GM12875 (cell line): ENCODE results near the gene MEF2D.

Experiments
- H3K4me3 ChIP-seq: one replicate; pipeline ENCODE4 v1.5.1; 2011; ENCODE audit warnings: low read depth, low read length, control low read depth
- TF ChIP-seq, protein P1 (sequence below): IDR thresholded peaks from 2 replicates; pipeline ENCODE4 v1.5.1; 2011; ENCODE audit warnings: low read depth, mild to moderate bottlenecking, control low read depth, inconsistent platforms, low read length, moderate library complexity, borderline replicate concordance; ENCODE audit not compliant: insufficient read depth

The MEF2D gene

DNA sequence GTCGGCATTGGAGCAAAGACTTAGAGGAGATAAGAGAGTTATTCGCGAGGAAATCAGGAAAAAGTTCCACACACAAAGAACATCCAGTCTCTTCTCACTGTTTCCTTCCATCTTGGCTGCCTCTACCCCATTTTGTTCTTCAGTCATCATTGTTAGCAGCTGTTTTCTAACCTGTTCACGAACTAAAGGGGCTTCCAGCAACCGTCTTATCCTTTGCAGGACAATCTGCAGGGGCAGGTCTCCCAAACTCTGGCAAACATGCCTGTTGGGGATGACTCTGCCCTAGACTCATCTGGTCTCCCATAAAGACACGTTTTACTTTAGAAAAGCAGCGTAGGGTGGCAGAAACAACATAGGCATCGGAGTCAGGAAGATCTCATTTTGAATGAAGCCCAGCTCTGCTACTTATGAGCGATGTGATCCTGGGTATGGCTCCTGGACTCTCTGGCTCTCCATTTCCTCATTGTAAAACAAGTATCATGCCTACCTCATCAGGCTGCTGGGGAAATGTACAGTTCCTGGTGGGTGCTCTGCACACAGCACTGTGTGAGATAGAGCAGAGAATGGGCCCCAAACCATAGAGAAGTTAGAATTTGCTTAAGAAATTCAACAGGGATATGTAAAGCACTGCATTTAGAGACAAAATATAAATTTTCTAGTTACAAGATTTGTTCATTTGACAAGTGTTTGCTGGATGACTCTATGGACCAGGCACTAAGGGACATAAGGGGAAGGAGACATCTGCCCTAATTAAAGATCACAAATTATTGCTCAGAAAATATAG is 59.7 kb downstream of the MEF2D start:
- no peak overlapping the region for H3K4me3 ChIP-seq
- TF ChIP-seq, protein P1, sequence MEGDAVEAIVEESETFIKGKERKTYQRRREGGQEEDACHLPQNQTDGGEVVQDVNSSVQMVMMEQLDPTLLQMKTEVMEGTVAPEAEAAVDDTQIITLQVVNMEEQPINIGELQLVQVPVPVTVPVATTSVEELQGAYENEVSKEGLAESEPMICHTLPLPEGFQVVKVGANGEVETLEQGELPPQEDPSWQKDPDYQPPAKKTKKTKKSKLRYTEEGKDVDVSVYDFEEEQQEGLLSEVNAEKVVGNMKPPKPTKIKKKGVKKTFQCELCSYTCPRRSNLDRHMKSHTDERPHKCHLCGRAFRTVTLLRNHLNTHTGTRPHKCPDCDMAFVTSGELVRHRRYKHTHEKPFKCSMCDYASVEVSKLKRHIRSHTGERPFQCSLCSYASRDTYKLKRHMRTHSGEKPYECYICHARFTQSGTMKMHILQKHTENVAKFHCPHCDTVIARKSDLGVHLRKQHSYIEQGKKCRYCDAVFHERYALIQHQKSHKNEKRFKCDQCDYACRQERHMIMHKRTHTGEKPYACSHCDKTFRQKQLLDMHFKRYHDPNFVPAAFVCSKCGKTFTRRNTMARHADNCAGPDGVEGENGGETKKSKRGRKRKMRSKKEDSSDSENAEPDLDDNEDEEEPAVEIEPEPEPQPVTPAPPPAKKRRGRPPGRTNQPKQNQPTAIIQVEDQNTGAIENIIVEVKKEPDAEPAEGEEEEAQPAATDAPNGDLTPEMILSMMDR, result no peak

DNA sequence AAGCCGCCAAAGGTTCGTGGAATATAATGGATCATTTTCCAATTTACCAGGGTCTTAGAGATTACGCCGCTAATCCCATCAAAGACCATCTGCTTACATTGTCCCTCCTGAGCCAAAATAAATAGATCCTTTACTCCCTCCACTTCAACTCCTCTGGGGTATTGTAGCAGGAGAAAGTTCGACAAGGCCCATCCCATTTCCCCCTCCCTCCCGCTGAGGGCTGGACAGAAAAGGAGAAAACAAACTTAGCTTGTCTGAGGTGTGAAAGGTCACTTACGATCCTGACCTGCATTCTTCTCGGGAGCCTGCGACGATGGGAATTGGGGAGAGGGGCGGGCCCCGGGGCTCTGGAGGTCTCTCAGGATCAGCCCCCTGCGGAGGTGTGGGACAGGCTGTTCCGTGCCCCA is 60.8 kb downstream of the MEF2D start:
- TF ChIP-seq, protein P1, result no peak
- no peak overlapping the region for H3K4me3 ChIP-seq

DNA sequence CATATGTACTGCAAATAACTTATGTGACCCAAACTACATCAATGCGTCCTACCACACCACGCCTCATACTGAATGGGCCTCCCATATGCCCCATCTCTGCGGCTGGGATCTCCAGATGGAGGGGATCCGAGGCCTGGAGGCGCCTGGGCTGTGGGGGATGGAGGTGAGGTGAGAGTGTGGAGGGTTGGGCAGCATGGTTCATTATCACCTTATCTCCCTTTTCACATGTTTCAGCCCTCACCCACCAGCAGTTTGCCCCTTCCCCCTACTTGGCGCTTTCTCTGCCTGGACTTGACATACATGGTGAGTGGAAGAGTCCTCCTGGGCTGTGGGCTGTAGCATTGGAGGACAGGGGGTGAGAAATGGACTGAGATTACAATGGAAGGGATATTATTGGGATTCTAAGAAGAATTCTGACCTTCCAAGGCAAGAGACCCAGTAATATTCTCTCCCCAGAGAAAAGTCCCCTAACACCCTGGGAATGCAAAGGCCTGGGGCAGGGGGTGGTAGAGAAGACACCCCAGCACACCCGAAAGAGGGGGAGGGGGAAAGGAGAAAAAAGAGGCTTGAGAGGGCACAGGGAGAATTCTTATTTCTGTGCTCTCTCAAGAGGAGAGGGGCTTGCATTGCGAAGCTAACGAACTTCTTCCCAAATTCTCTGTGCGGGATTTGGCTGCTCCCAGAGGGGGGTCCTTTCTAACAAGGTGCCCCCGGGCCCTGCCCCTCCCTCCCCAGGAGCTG is 61.4 kb downstream of the MEF2D start:
- TF ChIP-seq, protein P1, result no peak
- no peak overlapping the region for H3K4me3 ChIP-seq

DNA sequence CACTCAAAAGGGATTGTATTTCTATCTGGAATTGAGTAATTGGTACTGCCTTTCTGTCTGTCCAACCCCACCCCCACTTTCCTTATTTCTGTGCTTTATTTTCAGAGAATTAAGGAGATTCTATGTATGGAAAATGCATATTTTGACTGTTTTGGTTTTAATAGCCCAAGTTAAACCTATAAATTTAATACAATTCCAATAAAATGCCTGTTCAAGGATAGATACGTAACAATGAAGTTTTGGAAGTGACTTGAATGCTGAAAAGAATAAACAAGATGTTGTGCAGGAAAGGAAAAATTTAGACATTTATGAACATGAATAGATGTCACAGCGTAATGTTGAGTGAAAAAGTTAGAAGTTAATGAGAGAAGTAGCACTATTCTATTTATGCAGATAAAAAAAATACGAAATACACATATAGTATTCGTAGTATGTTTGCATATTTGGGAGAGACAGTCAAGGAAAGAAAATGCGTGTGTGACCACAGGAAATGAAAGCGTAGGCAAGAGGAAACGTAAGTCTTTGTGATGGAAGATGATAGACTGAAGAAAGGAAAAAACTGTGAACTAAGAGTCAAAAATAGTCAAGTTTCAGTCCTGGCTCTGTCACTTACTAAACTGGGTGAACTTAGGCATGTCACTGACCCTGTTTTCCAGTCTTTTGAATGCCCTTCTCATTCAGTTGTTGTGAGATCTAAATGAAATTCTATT is 62.1 kb downstream of the MEF2D start:
- TF ChIP-seq, protein P1, result no peak
- no peak overlapping the region for H3K4me3 ChIP-seq

DNA sequence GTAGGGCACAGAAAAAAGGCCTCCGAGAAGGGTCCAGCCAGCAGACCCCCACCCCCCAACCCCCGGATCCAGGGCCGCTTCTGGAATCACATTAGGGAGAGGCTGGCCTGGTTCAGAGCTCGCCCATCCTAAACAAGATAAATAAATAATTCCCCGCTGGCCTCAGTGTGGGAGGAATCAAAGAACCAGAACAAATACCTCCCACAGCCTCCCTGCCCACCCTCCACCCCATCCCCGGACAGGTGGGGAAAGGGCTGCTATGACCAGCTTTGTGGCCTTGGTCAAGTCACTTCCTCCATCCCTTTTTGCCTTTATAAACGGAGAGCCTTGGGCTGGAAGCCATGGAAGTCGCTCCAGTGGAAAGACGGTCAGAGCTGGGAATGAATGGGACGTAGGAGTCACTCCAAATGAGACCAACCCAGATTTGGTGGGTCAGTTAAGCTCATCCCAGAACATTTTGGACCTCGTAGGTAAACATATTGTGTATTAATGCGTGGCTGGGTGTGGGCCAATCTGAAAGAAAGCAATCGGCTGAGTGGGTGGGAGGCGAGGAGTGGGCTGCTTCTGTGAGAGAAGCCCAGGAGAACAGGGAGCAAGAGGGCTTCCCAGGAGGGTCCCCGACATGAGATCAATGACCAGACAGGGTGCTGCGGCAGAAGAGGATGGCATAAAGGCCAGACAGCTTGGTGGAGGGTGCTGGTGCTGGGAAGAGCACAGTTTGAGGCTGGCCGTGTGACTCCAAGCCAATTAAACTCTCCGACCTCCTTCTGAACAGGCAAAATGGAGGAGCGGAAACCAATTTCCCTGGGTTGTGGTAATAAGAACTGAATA is 63.3 kb downstream of the MEF2D start:
- no peak overlapping the region for H3K4me3 ChIP-seq
- TF ChIP-seq, protein P1, result no peak

DNA sequence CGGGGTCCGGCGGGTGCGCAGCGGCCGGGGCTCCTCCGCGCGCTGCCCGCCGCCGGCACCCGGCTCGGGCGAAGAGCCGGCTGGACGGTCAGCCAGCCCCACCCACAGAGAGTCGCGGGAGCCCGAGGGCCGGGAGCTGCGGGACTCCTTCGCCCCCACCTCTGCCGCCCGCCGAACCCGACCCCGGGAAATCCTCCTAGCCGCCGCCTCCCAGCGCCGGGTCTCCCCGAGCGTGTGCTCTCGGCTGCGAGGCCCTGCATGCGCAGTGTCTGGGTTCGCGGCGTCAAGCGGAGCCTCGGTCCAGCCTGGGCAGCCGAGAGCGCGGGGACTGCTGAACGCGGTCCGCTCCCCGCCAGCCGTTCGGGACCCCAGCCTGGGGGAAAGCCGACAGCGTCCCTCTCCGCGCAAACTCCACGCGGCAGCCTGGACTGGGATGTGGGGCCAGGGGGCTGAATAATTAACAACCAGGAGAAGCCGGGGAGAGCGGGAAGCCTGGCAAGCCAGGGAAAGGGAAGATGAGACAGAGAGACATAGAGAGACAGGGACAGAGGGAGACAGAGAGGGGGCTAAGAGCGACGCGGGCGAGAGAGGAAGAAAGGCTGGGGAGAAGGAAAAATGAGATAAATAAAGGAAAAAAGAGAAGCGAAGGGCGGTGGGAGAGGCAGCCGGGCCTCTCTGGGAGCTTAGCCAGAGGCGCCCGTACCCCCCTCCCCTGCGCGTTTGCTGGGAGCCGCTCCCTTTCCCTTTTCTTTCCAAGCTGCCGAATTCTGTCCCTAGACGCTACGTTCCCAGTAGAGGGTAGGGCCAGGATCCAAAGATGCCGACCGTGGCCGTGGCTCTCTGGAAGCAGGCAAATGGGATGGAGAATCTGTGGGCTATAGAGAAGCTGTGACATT is 64.2 kb downstream of the MEF2D start:
- no peak overlapping the region for H3K4me3 ChIP-seq
- TF ChIP-seq, protein P1, result no peak
